ENCODE data around the gene C10orf90.

The C10orf90 gene

DNA sequence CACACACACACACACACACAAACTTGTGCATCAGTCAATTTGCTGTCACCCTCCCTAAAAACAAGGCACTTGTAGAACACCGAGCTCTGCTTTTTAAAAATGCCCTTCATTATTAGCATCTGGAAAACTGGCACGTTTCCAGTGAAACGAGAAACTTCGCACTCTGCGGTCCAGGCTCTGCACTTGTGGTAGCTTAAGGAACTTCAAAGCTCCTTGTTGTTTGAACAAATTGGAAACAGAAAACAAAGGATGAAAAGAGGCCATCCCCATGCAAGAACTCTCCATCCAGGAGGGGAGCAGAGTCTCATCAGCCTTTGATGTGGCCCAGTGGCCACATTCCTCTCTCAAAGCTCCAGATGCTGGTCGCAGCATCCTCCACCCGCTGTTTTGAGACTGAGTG lies 105.1 kb downstream of the C10orf90 start:
- no peak overlapping the region for H3K4me3 ChIP-seq (ENCODE audit: low read depth, low read length)
- H3K36me3 ChIP-seq (ENCODE audit: control insufficient read depth in 2 of 2, insufficient read depth in 1 of 2, low read length in 2 of 2): no peaks in the 10 kb centered on the region
- no peak for TF ChIP-seq ZNF221 (tag by site-specific recombination; IDR thresholded peaks at IDR 0.05; ENCODE audit: borderline replicate concordance)
- no peak for TF ChIP-seq ZNF133 (tag by site-specific recombination; IDR thresholded peaks at IDR 0.05)
- H3K4me1 ChIP-seq (ENCODE audit: control insufficient read depth, insufficient read depth, low read length): peaks cover 11% of the 10 kb centered on the region
- ChIA-PET CTCF (interaction anchor here (0.7 kb wide), 1 partner anchor 26 kb away, joined by 3 read pairs; no protein-coding TSS in a partner anchor), POLR2A (no interaction called here)
- no peaks in the 10 kb centered on the region for H3K9me3 ChIP-seq (ENCODE audit: control insufficient read depth, insufficient read depth, low read depth, low read length)
- no peak overlapping the region for H3K27ac ChIP-seq (ENCODE audit: extremely low read depth, low read depth, low read length)

DNA sequence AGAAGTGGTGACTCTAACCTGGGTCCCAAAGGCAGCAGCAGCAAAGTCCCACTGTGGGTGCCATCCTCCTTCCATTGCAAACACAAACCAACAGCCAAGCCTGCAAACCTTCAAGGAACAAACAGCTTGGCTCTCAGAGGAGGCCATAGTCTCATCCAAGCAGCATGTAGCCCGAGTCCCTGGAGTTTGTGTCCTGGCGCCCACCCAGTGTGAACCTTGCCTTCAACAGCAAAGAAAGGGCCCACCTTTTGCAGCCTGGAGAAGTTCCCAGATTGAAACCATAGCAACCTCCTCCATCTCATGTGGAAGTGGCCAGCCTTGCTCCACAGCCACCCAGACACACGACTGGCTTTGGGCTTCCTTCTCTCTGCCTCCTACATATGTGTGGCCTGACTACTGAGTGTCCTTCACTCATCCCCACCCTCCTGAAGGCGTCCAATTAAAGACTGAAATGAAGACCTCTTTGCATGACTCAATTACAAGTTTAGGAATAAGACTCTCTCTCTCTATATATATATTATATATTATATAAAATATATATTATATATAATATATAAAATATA lies 106.1 kb downstream of the C10orf90 start:
- ChIA-PET POLR2A (no interaction called here), CTCF (no interaction called here)
- TF ChIP-seq KLF7 (tag by site-specific recombination; IDR thresholded peaks at IDR 0.05; ENCODE audit: borderline replicate concordance) (no peak), ZNF132 (tag by site-specific recombination; IDR thresholded peaks at IDR 0.05; ENCODE audit: borderline replicate concordance) (no peak), ZSCAN30 (tag by site-specific recombination; IDR thresholded peaks at IDR 0.05) (no peak), ZSCAN23 (tag by site-specific recombination; IDR thresholded peaks at IDR 0.05) (no peak), ZNF658 (tag by site-specific recombination; IDR thresholded peaks at IDR 0.05) (no peak), ZNF366 (tag by site-specific recombination; conservative IDR thresholded peaks at IDR 0.05) (no peak), ZBTB20 (tag by site-specific recombination; IDR thresholded peaks at IDR 0.05) (no peak)
- TF ChIP-seq, protein P1, sequence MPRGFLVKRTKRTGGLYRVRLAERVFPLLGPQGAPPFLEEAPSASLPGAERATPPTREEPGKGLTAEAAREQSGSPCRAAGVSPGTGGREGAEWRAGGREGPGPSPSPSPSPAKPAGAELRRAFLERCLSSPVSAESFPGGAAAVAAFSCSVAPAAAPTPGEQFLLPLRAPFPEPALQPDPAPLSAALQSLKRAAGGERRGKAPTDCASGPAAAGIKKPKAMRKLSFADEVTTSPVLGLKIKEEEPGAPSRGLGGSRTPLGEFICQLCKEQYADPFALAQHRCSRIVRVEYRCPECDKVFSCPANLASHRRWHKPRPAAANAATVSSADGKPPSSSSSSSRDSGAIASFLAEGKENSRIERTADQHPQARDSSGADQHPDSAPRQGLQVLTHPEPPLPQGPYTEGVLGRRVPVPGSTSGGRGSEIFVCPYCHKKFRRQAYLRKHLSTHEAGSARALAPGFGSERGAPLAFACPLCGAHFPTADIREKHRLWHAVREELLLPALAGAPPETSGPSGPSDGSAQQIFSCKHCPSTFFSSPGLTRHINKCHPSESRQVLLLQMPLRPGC (tag by site-specific recombination; IDR thresholded peaks at IDR 0.05): no peak
- TF ChIP-seq, protein P2, sequence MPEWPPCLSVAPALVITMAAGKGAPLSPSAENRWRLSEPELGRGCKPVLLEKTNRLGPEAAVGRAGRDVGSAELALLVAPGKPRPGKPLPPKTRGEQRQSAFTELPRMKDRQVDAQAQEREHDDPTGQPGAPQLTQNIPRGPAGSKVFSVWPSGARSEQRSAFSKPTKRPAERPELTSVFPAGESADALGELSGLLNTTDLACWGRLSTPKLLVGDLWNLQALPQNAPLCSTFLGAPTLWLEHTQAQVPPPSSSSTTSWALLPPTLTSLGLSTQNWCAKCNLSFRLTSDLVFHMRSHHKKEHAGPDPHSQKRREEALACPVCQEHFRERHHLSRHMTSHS (tag by site-specific recombination; IDR thresholded peaks at IDR 0.05): no peak
- TF ChIP-seq, protein P3, sequence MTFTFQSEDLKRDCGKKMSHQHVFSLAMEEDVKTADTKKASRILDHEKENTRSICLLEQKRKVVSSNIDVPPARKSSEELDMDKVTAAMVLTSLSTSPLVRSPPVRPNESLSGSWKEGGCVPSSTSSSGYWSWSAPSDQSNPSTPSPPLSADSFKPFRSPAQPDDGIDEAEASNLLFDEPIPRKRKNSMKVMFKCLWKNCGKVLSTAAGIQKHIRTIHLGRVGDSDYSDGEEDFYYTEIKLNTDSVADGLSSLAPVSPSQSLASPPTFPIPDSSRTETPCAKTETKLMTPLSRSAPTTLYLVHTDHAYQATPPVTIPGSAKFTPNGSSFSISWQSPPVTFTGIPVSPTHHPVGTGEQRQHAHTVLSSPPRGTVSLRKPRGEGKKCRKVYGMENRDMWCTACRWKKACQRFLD (tag by site-specific recombination; IDR thresholded peaks at IDR 0.05): no peak
- TF ChIP-seq, protein P4, sequence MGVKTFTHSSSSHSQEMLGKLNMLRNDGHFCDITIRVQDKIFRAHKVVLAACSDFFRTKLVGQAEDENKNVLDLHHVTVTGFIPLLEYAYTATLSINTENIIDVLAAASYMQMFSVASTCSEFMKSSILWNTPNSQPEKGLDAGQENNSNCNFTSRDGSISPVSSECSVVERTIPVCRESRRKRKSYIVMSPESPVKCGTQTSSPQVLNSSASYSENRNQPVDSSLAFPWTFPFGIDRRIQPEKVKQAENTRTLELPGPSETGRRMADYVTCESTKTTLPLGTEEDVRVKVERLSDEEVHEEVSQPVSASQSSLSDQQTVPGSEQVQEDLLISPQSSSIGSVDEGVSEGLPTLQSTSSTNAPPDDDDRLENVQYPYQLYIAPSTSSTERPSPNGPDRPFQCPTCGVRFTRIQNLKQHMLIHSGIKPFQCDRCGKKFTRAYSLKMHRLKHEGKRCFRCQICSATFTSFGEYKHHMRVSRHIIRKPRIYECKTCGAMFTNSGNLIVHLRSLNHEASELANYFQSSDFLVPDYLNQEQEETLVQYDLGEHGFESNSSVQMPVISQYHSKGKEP (tag by site-specific recombination; IDR thresholded peaks at IDR 0.05): no peak
- TF ChIP-seq, protein P5, sequence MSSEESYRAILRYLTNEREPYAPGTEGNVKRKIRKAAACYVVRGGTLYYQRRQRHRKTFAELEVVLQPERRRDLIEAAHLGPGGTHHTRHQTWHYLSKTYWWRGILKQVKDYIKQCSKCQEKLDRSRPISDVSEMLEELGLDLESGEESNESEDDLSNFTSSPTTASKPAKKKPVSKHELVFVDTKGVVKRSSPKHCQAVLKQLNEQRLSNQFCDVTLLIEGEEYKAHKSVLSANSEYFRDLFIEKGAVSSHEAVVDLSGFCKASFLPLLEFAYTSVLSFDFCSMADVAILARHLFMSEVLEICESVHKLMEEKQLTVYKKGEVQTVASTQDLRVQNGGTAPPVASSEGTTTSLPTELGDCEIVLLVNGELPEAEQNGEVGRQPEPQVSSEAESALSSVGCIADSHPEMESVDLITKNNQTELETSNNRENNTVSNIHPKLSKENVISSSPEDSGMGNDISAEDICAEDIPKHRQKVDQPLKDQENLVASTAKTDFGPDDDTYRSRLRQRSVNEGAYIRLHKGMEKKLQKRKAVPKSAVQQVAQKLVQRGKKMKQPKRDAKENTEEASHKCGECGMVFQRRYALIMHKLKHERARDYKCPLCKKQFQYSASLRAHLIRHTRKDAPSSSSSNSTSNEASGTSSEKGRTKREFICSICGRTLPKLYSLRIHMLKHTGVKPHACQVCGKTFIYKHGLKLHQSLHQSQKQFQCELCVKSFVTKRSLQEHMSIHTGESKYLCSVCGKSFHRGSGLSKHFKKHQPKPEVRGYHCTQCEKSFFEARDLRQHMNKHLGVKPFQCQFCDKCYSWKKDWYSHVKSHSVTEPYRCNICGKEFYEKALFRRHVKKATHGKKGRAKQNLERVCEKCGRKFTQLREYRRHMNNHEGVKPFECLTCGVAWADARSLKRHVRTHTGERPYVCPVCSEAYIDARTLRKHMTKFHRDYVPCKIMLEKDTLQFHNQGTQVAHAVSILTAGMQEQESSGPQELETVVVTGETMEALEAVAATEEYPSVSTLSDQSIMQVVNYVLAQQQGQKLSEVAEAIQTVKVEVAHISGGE (tag by site-specific recombination; conservative IDR thresholded peaks at IDR 0.05; ENCODE audit: low read depth): no peak
- no peaks in the 10 kb centered on the region for H3K36me3 ChIP-seq (ENCODE audit: control insufficient read depth in 2 of 2, insufficient read depth in 1 of 2, low read length in 2 of 2)
- H3K27ac ChIP-seq (ENCODE audit: extremely low read depth, low read depth, low read length): no peak overlapping the region
- H3K4me3 ChIP-seq (ENCODE audit: low read depth, low read length): no peak overlapping the region
- H3K9me3 ChIP-seq (ENCODE audit: control insufficient read depth, insufficient read depth, low read depth, low read length): no peaks in the 10 kb centered on the region
- H3K4me1 ChIP-seq (ENCODE audit: control insufficient read depth, insufficient read depth, low read length): peaks cover 1% of the 10 kb centered on the region

Measured in HEK293 (cell line).